HepG2 (cell line): ENCODE measurements around the gene CHADL. TPM values are rescaled to one million over a fixed set of nuclear protein-coding genes. Genes with fewer than 3 reads are reported as not detected.

ENCODE experiments used
- ARNT2 ChIP-seq: sonication (generic); formaldehyde crosslinking; IDR thresholded peaks from 2 replicates; pipeline ENCODE4 v1.8.0; 2022; ENCODE audit warnings: mild to moderate bottlenecking, low read depth, missing genetic modification reagents, moderate library complexity
- DMAP1 ChIP-seq: IDR thresholded peaks from 2 replicates; pipeline ENCODE4 v1.6.1; 2016
- FOXK1 ChIP-seq: sonication (generic); formaldehyde crosslinking; IDR thresholded peaks from 2 replicates; pipeline ENCODE4 v1.4.0; 2020; ENCODE audit warnings: low read depth, missing genetic modification reagents, borderline replicate concordance
- HHEX ChIP-seq: IDR thresholded peaks from 2 replicates; pipeline ENCODE4 v1.6.1; 2016; ENCODE audit warnings: control low read depth
- IKZF5 ChIP-seq: IDR thresholded peaks from 2 replicates; pipeline ENCODE4 v1.6.1; 2018; ENCODE audit warnings: missing genetic modification reagents, mild to moderate bottlenecking, missing compliant biosample characterization
- SOX6 ChIP-seq, 2 experiments: fragments of 450-650 bp in 1 of 2; sonication (generic) in 1 of 2; formaldehyde crosslinking in 1 of 2; IDR thresholded peaks; 2 replicates each; pipeline versions ENCODE4 v1.4.0 to v1.6.1; 2017 to 2020; ENCODE audit warnings: antibody characterized with exemption in 1 of 2, mild to moderate bottlenecking in 1 of 2, missing genetic modification reagents in 1 of 2
- STAG1 ChIP-seq: sonication (generic); formaldehyde crosslinking; IDR thresholded peaks from 2 replicates; pipeline ENCODE4 v1.4.0; 2020; ENCODE audit warnings: missing genetic modification reagents
- ZGPAT ChIP-seq: IDR thresholded peaks from 2 replicates; pipeline ENCODE4 v1.6.1; 2016; ENCODE audit warnings: mild to moderate bottlenecking
- ZNF275 ChIP-seq: sonication (generic); formaldehyde crosslinking; IDR thresholded peaks from 2 replicates; pipeline ENCODE4 v1.8.0; 2022; ENCODE audit warnings: missing genetic modification reagents, mild to moderate bottlenecking, inconsistent platforms, borderline replicate concordance
- ZNF34 ChIP-seq: sonication (generic); formaldehyde crosslinking; IDR thresholded peaks from 2 replicates; pipeline ENCODE4 v1.4.0; 2020; ENCODE audit warnings: mild to moderate bottlenecking, missing genetic modification reagents, borderline replicate concordance
- ZNF616 ChIP-seq: sonication (generic); formaldehyde crosslinking; IDR thresholded peaks from 2 replicates; pipeline ENCODE4 v1.5.0; 2020; ENCODE audit warnings: low read depth, mild to moderate bottlenecking, missing genetic modification reagents
- polyA plus RNA-seq, 8 experiments: library from polyadenylated mRNA; depleted of rRNA in 3 of 8; stranded (reverse) in 7 of 8; unstranded in 1 of 8; fragments of >200 nt; fragmentation: Illumina TruSeq in 4 of 8; extraction: Trizol in 4 of 8; gene quantifications; 2 replicates each; pipeline versions ENCODE4 v1.2.1 to v1.2.3, GENCODE V29; 2011 to 2016; ENCODE audit warnings: low read depth in 4 of 8, missing spikeins in 1 of 8, mixed read lengths in 1 of 8; ENCODE audit not compliant: insufficient read depth in 1 of 8
- total RNA-seq, 5 experiments: library from RNA; depleted of rRNA; stranded (reverse); fragments of >200 nt; fragmentation: Illumina TruSeq; extraction: Trizol; gene quantifications; 2 replicates each; pipeline ENCODE4 v1.2.3, GENCODE V29; 2016; ENCODE audit warnings: low read depth in 1 of 5
- TF ChIP-seq, protein P1 (sequence below): sonication (generic); formaldehyde crosslinking; IDR thresholded peaks from 2 replicates; pipeline ENCODE4 v1.4.0; 2020; ENCODE audit warnings: mild to moderate bottlenecking, missing genetic modification reagents
- TF ChIP-seq, protein P2 (sequence below): sonication (generic); formaldehyde crosslinking; IDR thresholded peaks from 2 replicates; pipeline ENCODE4 v1.4.0; 2020; ENCODE audit warnings: mild to moderate bottlenecking, missing genetic modification reagents
- TF ChIP-seq, protein P3 (sequence below): sonication (generic); formaldehyde crosslinking; IDR thresholded peaks from 2 replicates; pipeline ENCODE4 v1.8.0; 2022; ENCODE audit warnings: mild to moderate bottlenecking, missing genetic modification reagents, moderate library complexity

CHADL gene
- total and polyA plus RNA-seq, 2 of the 13 experiments (the other 11 are each of a cell fraction or from before 2014, with no cell fraction given) = 2.8 to 8.1 TPM

GRCh38 chr22:41234815-41235695, 5.7 kb downstream of the CHADL start (continued):
- no peak for TF ChIP-seq IKZF5 (CRISPR knock-in tag)
- TF ChIP-seq, protein P1, sequence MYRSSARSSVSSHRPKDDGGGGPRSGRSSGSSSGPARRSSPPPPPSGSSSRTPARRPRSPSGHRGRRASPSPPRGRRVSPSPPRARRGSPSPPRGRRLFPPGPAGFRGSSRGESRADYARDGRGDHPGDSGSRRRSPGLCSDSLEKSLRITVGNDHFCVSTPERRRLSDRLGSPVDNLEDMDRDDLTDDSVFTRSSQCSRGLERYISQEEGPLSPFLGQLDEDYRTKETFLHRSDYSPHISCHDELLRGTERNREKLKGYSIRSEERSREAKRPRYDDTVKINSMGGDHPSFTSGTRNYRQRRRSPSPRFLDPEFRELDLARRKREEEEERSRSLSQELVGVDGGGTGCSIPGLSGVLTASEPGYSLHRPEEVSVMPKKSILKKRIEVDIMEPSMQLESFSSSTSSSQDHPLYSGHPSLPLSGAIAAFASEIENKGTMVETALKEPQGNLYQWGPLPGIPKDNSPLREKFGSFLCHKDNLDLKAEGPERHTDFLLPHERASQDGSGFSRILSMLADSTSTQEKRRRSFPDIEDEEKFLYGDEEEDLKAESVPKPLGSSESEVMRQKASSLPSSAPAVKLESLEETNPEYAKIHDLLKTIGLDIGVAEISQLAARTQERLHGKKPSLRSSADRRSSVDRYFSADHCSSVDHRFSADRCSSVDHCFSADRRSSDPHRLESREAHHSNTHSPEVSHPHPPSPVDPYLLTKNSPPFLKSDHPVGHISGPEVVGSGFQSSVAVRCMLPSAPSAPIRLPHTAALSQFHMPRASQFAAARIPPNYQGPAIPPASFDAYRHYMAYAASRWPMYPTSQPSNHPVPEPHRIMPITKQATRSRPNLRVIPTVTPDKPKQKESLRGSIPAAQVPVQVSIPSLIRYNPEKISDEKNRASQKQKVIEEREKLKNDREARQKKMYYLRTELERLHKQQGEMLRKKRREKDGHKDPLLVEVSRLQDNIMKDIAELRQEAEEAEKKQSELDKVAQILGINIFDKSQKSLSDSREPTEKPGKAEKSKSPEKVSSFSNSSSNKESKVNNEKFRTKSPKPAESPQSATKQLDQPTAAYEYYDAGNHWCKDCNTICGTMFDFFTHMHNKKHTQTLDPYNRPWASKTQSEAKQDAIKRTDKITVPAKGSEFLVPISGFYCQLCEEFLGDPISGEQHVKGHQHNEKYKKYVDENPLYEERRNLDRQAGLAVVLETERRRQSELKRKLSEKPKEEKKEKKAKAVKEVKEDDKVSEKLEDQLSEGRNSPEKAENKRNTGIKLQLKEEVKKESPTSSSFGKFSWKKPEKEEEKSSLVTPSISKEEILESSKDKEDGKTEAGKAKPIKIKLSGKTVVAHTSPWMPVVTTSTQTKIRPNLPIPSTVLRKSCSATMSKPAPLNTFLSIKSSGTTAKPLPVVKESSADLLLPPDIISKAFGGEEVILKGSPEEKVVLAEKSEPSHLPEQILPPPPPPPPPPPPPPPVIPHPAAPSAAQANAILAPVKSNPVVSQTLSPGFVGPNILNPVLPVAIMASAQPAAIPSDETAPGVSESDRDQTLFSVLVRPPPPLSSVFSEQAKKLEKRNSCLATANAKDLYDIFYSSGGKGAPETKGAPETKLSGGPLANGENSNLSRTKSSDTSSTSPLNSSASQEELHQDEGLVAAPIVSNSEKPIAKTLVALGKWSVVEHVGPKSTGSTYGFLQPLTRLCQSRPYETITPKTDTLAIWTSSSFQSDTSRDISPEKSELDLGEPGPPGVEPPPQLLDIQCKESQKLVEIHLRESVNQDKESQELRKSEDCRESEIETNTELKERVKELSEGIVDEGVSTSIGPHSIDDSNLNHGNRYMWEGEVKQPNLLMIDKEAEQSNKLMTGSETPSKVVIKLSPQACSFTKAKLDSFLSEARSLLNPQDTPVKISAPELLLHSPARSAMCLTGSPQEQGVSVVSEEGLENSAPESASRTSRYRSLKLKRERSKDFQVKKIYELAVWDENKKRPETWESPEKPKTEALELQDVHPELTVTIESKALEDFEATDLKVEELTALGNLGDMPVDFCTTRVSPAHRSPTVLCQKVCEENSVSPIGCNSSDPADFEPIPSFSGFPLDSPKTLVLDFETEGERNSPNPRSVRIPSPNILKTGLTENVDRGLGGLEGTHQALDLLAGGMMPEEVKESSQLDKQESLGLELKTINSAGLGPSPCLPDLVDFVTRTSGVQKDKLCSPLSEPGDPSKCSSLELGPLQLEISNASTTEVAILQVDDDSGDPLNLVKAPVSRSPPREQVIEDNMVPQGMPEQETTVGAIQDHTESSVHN (CRISPR knock-in tag) = no peak
- no peak for TF ChIP-seq ZNF275 (CRISPR knock-in tag)
- peak; percentile 59; the same call in 1 of the 2 replicates for TF ChIP-seq ZGPAT (CRISPR knock-in tag)
- no peak for TF ChIP-seq ARNT2 (CRISPR knock-in tag)
- TF ChIP-seq FOXK1 (CRISPR knock-in tag) = no peak
- TF ChIP-seq ZNF34 (CRISPR knock-in tag) = no peak
- TF ChIP-seq HHEX (CRISPR knock-in tag) = no peak
- 0 out of 2 replicates have a peak, but pooled peaks have one; percentile 44 for TF ChIP-seq ZNF616
- no peak for TF ChIP-seq DMAP1 (CRISPR knock-in tag)
- TF ChIP-seq, protein P2, sequence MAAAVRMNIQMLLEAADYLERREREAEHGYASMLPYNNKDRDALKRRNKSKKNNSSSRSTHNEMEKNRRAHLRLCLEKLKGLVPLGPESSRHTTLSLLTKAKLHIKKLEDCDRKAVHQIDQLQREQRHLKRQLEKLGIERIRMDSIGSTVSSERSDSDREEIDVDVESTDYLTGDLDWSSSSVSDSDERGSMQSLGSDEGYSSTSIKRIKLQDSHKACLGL (CRISPR knock-in tag) = no peak
- no peak; the same call in 1 of the 2 replicates for TF ChIP-seq STAG1 (CRISPR knock-in tag)
- no peak for TF ChIP-seq SOX6 (IDR thresholded peaks at IDR 0.05)
- TF ChIP-seq SOX6 (CRISPR knock-in tag; IDR thresholded peaks at IDR 0.05) = peak; percentile 77
- TF ChIP-seq, protein P3, sequence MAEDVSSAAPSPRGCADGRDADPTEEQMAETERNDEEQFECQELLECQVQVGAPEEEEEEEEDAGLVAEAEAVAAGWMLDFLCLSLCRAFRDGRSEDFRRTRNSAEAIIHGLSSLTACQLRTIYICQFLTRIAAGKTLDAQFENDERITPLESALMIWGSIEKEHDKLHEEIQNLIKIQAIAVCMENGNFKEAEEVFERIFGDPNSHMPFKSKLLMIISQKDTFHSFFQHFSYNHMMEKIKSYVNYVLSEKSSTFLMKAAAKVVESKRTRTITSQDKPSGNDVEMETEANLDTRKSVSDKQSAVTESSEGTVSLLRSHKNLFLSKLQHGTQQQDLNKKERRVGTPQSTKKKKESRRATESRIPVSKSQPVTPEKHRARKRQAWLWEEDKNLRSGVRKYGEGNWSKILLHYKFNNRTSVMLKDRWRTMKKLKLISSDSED (CRISPR knock-in tag) = no peak
